ENCODE data around the gene CRISPLD2.

CRISPLD2 gene

GRCh38 chr16:84819644-84820304 is at the start of gene CRISPLD2:
Gene CRISPLD2 (plus strand): TSS chr16:84819985. CDS start chr16:84838496, 18,511 bp downstream.
- DNase-seq (ENCODE audit: low read depth), result peak; percentile 60

- no peak for DNase-seq (ENCODE audit: low read depth)
Observed at GRCh38 chr16:84773312-84773711, 46.5 kb upstream of the CRISPLD2 start.

GRCh38 chr16:84774810-84775209 is 45.0 kb upstream of the CRISPLD2 start:
- no peak for DNase-seq (ENCODE audit: low read depth)

GRCh38 chr16:84775262-84775810 is 44.4 kb upstream of the CRISPLD2 start:
- DNase-seq (ENCODE audit: low read depth), result no peak

- no peak for DNase-seq (ENCODE audit: low read depth)
Observed at GRCh38 chr16:84777435-84777834, 42.4 kb upstream of the CRISPLD2 start.

GRCh38 chr16:84778720-84779119 is 41.1 kb upstream of the CRISPLD2 start:
- DNase-seq (ENCODE audit: low read depth), result no peak

- DNase-seq (ENCODE audit: low read depth), result no peak
Observed at GRCh38 chr16:84780063-84780462, 39.7 kb upstream of the CRISPLD2 start.

- DNase-seq (ENCODE audit: low read depth), result no peak
Observed at GRCh38 chr16:84780544-84781376, 39.0 kb upstream of the CRISPLD2 start.

GRCh38 chr16:84782846-84783245 is 36.9 kb upstream of the CRISPLD2 start:
- no peak for DNase-seq (ENCODE audit: low read depth)

GRCh38 chr16:84785843-84786581 is 33.8 kb upstream of the CRISPLD2 start:
- no peak for DNase-seq (ENCODE audit: low read depth)

- no peak for DNase-seq (ENCODE audit: low read depth)
Observed at GRCh38 chr16:84786605-84787262, 33.1 kb upstream of the CRISPLD2 start.

GRCh38 chr16:84787263-84787622 is 32.5 kb upstream of the CRISPLD2 start:
- DNase-seq (ENCODE audit: low read depth), result no peak

- no peak for DNase-seq (ENCODE audit: low read depth)
Observed at GRCh38 chr16:84788920-84789391, 30.8 kb upstream of the CRISPLD2 start.

- no peak for DNase-seq (ENCODE audit: low read depth)
Observed at GRCh38 chr16:84789431-84789830, 30.4 kb upstream of the CRISPLD2 start.

GRCh38 chr16:84790301-84790700 is 29.5 kb upstream of the CRISPLD2 start:
- DNase-seq (ENCODE audit: low read depth), result no peak

GRCh38 chr16:84791088-84791487 is 28.7 kb upstream of the CRISPLD2 start:
- no peak for DNase-seq (ENCODE audit: low read depth)

- DNase-seq (ENCODE audit: low read depth), result no peak
Observed at GRCh38 chr16:84791501-84791900, 28.3 kb upstream of the CRISPLD2 start.

GRCh38 chr16:84794186-84794585 is 25.6 kb upstream of the CRISPLD2 start:
- no peak for DNase-seq (ENCODE audit: low read depth)

GRCh38 chr16:84794626-84795025 is 25.2 kb upstream of the CRISPLD2 start:
- DNase-seq (ENCODE audit: low read depth), result no peak

GRCh38 chr16:84795329-84796053 is 24.3 kb upstream of the CRISPLD2 start:
- no peak for DNase-seq (ENCODE audit: low read depth)
